GM19239 (cell line): ENCODE results near the gene GPR55.
"Not testable (repeated sequence)": the region's sequence is repeated elsewhere in the genome, so short reads cannot be mapped to it uniquely, and the experiment has no call there.

Experiments
- DNase-seq: peaks from one replicate; pipeline ENCODE4 v3.0.0; 2011; ENCODE audit warnings: low spot score; ENCODE audit not compliant: insufficient read length
- FAIRE-seq: peaks from 2 replicates; lab custom pipeline; 2011; peaks lifted over from hg19 to GRCh38; lab: Jason Lieb, UNC

Gene GPR55, protein sequence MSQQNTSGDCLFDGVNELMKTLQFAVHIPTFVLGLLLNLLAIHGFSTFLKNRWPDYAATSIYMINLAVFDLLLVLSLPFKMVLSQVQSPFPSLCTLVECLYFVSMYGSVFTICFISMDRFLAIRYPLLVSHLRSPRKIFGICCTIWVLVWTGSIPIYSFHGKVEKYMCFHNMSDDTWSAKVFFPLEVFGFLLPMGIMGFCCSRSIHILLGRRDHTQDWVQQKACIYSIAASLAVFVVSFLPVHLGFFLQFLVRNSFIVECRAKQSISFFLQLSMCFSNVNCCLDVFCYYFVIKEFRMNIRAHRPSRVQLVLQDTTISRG

GRCh38 chr2:230924470-230925341, at the start of gene GPR55:
Gene GPR55, minus strand, starts transcription at chr2:230925242. Its CDS starts 14,280 bp downstream, at chr2:230910962.
- DNase-seq: no peak
- FAIRE-seq: peak; percentile 95

- FAIRE-seq (peak; percentile 98), DNase-seq (peak; percentile 70)
These were observed 49.3 kb upstream of the GPR55 start for GRCh38 chr2:230974096-230974913.

GRCh38 chr2:230972046-230972445, 47.0 kb upstream of the GPR55 start:
- DNase-seq (no peak), FAIRE-seq (no peak)

DNA sequence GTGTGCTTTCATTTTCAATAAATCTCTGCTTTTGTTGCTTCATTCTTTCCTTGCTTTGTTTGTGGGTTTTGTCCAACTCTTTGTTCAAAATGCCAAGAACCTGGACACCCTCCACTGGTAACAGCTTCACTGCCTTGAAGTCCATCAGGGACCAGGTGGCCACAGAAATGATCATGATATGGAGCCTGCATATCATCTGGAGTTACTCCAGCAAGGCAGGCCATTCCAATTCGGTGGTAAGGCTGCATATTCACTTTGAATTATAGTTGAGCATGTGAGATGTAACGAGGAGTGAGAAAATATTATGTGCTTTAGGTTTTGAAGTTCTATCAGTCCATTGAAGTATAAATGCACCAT, 44.6 kb upstream of the GPR55 start:
- FAIRE-seq: peak; percentile 88
- no peak for DNase-seq

DNA sequence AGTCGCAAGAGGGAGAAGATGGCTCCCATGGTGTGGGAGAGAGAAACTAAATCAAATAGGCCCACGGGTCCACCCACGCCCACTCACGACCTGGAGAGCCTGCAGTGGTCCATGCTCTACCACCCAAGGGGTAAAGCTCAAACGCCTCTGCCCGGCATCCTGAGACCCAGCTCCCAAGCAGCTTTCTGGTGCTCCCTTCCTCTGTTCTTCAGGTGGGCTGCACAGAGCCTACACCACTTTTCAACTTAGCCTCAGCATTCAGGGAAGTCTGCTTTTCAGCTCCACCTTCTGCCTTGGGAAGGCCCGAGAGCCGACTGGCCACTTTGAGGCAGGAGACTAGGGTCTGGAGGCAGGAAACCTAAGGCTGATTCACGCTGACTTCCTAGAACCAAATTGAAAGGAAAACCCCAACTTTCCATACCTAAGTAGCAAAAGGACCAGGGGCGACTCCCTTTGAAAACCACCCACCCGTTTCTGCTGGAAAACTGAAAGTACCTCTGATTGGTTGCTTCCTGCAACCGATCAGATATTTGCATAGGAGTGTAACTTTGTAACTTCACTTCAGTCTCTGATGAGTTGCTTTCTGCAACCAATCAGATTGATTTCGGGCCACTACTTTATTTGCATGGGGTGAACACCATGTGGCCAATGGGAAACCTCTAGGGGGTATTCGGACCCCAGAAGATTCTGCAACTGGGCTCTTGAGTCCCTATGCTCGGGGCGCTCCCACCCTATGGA, 44.0 kb upstream of the GPR55 start:
- no peak for DNase-seq
- FAIRE-seq: peak; percentile 11

GRCh38 chr2:230968314-230968713, 43.3 kb upstream of the GPR55 start:
- FAIRE-seq, DNase-seq: not testable (repeated sequence)

- DNase-seq (no peak), FAIRE-seq (no peak)
These were observed 42.1 kb upstream of the GPR55 start for GRCh38 chr2:230967113-230967512.

- FAIRE-seq: no peak
- DNase-seq: no peak
These were observed 39.2 kb upstream of the GPR55 start for GRCh38 chr2:230964136-230964730.

GRCh38 chr2:230961091-230961491, 36.0 kb upstream of the GPR55 start:
- FAIRE-seq: no peak
- DNase-seq: no peak

GRCh38 chr2:230960026-230960425, 35.0 kb upstream of the GPR55 start:
- no peak for FAIRE-seq
- no peak for DNase-seq

DNA sequence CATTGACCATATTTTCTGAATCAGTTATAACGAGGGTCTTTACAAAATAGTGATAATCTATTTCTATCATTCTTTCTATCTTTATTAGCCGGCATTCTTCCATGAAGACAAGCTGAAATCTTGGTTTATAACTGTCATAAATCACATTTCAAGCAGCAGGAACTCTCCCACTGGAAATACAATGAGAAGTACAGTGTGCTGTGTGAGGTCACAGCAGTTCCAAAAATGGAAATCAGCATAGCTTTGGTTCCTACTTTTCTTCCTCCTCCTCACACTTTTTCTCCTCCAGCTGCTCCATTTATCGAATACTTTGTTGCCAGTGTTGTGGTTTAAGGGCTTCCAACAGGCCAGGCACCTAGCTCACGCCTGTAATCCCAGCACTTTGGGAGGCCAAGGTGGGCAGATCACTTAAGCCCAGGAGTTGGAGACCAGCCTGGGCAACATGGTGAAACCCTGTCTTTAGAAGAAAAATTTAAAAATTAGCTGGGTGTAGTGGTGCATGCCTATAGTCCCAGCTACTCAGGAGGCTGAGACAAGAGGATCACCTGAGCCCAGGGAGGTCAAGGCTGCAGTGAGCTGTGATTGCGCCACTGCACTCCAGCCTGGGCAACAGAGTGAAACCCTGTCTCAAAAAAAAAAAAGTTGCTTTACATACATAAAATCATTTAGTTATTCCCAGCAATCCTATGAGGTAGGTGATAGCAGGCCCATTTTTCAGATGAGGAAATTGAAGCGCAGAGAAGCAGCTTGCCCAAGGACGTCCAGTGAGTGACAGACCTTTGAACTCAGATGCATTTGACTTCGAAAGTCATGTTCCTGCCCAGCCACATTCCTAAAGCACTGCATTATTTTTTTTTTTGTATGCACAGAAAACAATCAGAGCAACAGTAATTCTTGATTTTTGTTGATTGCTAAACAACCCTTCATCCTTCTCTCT, 34.0 kb upstream of the GPR55 start:
- FAIRE-seq (no peak), DNase-seq (no peak)

DNA sequence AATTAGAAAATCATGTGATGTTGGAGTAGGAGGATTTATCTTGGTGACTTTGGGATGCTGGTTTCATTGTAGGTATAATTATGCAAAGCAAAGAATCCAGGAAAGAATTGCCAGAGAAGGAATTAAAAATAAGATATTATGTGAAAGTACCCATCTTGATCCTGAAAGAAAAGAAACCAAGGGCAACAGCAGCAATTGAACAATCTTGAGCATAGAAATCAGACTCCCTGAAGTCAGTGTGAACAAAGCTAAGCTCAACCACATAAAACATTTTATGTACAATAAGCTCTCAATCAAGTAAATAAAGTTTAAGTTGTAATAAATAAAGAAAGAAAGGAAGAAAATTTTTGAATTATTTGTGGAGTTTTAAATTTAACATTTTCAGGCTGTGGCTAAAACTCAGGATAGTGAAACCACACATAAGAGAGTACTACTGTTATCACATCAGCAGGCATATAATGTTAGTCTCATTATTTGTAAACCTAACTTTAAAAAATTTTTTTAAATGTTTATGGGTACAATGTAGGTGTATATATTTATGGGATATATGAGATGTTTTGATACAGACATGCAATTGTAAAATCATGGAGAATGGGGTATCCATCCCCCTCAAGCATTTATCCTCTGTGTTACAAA, 32.8 kb upstream of the GPR55 start:
- FAIRE-seq (no peak), DNase-seq (no peak)

DNA sequence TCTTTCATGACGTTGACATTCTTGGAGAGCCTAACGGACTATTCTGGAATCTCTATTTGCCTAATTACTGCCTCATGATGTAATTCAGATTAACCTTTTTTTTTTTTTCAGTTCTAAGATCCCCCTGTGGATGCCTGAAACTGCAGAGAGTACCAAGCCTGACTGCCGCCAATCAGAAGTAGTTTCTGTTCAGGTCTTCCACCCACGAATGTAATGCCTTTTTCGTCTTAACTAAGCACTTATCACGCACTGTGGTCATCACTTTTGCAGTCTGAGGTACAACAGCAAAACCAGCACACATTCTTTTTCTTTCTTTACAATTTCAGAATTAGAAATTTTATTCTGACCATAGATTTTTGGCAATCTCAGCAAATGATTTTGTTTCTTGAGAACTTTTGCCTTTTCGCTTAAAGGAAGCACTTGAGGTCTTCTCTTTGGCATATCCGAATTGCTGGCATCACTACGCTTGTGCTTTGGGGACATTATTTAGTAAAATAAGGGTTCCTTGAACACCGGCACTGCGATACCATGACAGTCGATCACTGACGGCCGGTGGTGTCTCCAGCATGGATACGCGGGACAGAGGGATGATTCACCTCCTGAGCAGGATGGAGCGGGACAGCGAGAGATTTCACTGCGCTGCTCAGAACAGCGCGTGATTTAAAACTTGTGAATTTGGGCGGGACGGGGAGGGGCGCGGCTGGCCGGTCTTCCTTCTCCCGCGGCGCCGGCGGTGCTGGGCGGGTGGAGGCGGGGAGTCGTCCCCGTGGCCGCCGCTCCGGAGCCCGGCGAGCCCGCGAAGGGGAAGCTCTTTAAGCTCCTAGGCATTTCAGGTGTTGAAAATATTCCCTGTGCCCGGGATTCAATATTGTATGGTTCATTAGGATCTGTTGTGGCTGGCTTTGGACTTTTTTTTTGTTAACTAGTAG, 32.0 kb upstream of the GPR55 start:
- no peak for DNase-seq
- peak; percentile 99 for FAIRE-seq

DNA sequence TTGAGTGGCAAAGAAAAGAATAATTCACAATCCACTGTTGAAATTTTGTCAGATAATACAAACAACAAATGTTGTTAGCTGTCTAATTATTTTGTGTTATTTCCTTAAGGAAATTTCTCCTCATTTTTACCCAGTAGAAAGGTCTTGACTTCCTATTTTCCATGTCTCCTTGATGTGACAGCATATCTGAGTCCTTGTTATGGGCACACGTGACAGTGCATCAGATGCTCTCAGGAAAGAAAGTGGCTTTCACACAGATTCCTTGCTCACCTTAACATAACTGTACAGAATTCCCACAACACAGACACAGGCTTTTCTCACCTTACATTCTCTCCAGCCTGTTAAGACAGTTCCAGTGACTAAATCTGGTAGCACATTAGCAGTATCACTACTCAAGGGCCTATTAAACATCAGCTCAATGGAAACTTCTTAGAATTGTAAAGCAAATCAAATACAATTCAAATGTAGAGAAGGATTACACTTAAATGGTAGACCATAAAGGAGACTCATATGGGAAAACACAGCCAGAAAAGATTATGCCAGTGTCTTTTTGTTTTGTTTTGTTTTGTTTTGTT, 30.2 kb upstream of the GPR55 start:
- FAIRE-seq (peak; percentile 86), DNase-seq (no peak)

- DNase-seq: no peak
- no peak for FAIRE-seq
These were observed 29.7 kb upstream of the GPR55 start for GRCh38 chr2:230954746-230955145.

- DNase-seq: no peak
- FAIRE-seq: peak; percentile 94
These were observed 28.8 kb upstream of the GPR55 start for GRCh38 chr2:230953845-230954244.
